ENCODE results near the gene JMJD1C.

DNA sequence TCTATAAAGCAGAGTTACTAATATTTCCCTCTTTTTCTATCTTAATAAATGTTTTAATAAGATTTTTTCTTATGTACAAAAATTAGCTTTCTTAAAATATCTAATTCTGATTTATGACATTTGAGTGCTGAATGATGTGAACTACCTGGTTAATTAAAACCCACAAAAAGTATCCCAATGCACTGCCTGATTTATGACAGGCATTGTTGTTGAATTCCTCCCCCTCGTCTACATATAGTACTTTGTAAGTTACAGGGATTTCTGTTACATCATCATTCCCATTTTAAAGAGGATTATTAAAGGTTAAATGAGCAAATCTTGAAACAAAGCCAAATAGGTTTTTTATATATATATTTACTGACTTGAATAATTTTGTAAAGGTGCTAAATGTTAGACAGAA is 241.5 kb downstream of the JMJD1C start:
- TF ChIP-seq POLR2AphosphoS5 (IDR thresholded peaks at IDR 0.05; ENCODE audit: low read length): no peak
- TF ChIP-seq NR2F1 (conservative IDR thresholded peaks at IDR 0.05): no peak
- TF ChIP-seq TAF1 (IDR thresholded peaks at IDR 0.05; ENCODE audit: borderline replicate concordance, low read depth, low read length): no peak
- no peak for TF ChIP-seq SP1 (IDR thresholded peaks at IDR 0.05; ENCODE audit: low read depth, low read length)
- no peak for TF ChIP-seq SREBF1 (IDR thresholded peaks at IDR 0.05; ENCODE audit: low read length)
- no peak for TF ChIP-seq FOXM1 (IDR thresholded peaks at IDR 0.05; ENCODE audit: low read depth, low read length)

Measured in GM12878 (cell line).